Fibroblast of peridontal ligament (primary cell): Measurements from ENCODE around the gene CADPS.

Experiments
- DNase-seq: peaks from one replicate; pipeline ENCODE4 v3.0.0-alpha.2; 2010; ENCODE audit errors: extremely low read depth

The CADPS gene

GRCh38 chr3:62636235-62636826 lies 238.9 kb downstream of the CADPS start:
- DNase-seq = no peak

DNA sequence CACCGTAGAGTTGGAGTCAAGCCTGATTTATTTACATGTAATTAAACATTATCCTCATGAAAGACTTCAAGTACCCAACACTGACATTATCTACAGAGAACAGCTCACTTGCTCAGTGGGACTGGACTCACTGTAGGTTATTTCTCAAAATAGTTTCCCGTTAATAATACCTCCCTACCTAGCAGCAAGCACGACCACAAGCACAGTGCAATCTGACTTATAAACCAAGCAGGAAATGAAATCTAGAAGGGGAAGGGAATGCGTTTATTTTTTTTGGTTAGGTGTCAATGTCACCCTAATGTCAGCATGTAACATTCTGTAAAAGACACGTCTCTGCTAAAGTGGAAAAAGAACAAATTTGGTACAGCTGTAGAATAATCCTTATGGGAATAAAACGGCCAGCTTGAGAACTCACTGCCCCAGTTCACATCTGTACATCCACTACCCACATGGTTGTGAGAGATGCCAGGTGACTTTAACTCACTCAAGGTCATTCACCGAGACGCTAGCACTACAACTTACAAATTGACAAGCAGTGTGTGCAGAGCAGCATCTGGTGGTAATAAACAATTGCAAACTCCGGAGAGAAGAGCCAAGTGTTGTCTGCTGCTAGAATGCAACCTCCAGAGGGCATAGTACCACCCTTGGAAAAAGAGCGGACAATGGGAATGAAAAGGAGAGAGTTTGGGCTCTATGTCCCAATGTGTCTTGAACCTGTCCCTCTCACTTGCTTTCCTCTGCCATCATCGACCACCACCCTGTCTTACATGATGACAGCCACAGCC lies 242.5 kb downstream of the CADPS start:
- no peak for DNase-seq

GRCh38 chr3:62631488-62631887 lies 243.7 kb downstream of the CADPS start:
- no peak for DNase-seq

DNA sequence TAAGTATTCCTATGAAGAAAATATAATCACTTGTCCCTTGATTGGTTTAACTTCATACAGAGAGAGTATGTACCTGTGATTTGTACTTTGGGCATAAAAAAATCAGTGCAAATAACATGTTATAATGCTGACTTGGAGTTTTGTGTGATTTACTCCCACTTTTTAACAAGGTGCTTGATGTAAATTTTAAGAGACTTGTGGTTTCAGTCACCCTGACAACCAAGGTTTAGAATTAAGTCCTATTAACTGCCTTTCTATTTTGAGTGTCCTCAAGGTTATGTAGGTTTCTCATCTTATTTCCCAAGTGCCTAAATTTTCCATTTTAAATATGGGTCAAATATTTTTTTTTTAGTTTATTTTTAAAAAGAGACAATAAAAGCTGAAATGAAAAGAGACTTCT lies 244.6 kb downstream of the CADPS start:
- no peak for DNase-seq

GRCh38 chr3:62625268-62625667 lies 249.9 kb downstream of the CADPS start:
- no peak for DNase-seq

- DNase-seq = no peak
These were observed 251.0 kb downstream of the CADPS start for GRCh38 chr3:62624185-62624584.

GRCh38 chr3:62622553-62623174 lies 252.6 kb downstream of the CADPS start:
- peak; percentile 80 for DNase-seq

- no peak for DNase-seq
These were observed 253.3 kb downstream of the CADPS start for GRCh38 chr3:62621925-62622324.

DNA sequence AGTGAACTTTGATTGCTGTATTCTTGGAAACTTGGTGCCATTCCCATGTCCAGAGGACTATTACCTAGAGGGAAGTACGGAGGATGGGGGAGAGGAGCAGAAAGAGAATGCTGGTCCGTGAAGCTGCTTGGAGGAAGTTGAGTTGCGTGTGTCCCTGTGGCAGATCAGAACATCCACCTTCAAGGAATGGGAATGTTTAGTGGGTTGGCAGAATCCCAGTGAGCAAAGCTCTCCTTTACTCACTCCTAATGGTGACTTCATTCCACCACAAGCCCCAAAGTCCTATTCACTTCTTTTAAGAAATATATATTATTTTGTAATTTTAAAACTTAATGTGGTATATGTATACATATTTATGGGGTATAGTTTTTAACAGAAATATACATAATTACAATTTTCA lies 254.0 kb downstream of the CADPS start:
- no peak for DNase-seq

DNA sequence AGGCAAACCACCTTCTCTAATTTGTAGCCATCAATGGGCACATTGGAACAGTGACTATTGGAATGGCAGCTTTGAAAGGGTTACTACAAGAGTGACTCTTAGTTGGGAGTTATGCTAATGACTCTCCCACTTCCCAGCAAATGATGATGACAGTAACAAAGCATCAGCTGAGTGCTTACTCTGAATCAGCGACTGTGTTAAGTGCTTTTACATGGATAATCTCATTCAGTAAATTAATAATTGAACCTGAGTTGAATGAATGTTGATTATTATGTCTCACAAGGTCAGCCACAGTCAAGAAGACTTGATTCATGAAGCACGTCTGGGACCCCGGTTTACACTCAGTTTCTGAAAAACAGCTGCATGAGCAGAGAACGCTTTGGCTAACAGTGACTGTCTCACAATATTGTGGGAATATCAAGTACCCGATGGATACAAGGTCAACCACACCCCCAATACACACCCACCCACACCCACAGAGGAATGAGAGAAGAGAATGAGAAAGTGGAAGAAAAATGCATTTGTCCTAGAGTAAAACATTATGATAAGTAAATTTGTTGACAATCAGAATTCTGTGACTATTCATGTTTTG lies 259.9 kb downstream of the CADPS start:
- no peak for DNase-seq

DNA sequence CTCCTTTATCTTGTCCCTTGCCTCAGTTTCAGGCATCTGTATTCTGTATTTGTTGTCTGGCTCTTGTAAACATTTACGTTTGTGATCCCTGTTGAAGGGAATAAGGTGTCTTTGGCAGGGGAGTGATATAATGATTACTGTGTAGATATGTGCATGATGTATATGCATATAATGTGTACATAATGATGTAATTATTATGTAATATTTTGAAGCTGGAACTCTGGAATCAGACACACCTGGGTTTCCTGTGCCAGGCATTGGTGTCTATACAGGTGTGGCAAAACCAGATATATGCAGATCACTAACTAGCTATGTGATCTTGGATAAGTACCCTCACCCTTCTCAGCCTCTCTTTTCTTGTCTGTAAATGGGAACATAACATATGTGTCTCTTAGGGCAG lies 260.7 kb downstream of the CADPS start:
- DNase-seq = no peak

DNA sequence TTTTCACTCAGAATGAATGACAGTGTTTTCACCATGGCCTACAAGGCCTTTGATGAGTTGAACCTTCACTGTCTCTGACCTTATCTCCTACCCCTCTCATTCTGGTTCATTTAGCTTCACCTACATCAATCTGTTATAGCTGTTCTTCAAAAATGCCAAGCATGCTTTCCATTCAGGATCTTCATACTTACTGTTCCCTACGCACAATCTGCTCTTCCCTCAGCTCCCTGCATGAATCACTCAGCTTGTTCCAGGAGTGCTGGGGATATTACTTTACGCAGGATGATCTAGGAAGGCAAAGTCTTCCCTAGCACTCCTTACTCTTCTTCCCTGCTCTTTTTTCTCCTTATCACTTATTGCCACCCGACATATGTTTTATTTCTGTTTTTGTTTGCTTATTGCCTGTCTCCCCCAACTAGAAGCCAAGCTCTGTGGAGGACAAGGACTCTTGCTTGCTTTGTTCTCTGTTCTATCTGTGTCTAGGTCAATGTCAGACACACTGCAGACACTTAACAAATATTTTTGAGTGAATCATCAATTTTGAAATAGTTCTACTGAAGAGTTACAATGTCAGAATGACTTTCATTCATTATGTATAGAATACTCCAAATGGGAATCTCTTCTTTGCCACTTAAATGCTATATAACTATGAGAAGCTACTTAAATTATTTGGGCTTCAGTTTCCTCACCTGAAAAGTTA lies 263.5 kb downstream of the CADPS start:
- DNase-seq = no peak

DNA sequence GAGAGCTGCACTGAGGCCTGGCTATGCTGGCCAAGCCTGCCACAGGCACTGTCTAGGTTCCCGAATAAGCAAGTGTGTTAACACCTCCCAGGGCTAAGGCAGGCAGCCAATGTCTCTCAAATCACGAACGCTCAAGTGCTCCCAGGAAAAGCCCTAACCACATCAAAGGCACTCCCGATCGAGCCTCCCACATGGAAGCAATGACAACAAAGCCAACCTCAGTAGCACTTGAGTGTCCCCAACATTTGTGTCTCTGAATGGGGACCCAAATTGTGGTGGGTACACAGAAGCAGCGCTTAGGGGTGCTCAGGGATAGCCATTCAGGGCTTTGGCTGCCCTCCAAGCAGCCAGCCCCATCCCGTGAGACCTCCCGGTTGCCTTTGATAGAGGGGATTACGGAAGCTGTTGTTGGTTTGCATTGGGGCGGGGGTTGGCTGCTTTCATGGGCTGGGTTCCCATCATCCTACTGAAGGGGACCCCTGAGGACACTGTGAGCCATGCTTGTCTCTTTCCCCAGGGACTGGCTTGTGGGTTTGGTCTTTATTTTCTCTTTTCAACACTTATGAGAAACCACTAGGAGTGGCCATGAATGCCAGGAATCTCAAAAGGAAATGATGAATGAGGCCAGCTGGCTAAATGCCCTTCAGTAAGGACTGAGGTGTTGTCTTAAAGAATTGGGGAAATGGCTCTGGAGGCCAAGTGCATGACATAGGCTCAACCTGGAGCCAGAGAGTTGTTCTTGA lies 267.8 kb downstream of the CADPS start:
- DNase-seq = peak; percentile 56

DNA sequence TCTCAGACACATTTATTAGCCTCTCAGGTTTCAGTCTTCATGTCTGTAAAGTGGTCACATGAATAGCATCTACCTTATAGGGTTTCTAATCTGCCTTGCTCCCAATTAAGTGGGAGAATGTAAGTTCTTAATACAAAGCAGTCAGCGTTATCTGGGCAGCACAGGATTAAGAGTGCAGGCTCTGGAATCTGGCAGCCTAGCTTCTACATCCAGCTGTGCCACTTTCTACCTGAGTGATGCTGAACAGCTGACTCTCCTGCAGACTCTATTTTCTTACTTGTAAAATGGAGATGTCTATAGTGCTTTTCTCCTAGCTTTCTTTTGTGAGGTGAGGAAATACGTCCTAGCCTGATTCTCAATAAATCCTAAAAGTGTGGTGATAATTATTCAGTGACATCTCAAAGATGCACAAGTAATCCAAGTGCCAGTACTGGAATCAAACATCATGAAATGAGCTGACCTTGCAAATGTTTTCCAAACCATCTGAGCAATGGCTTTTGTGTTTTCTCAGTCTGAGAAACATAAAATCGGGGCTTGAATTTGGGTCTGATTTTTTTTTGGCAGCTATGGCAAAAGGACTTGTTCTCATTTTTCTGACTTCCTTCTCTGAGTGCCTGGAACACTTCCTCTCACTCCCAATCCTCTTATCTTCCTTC lies 269.7 kb downstream of the CADPS start:
- no peak for DNase-seq

- no peak for DNase-seq
These were observed 270.4 kb downstream of the CADPS start for GRCh38 chr3:62604751-62605351.

GRCh38 chr3:62604298-62604697 lies 270.9 kb downstream of the CADPS start:
- peak; percentile 88 for DNase-seq

DNA sequence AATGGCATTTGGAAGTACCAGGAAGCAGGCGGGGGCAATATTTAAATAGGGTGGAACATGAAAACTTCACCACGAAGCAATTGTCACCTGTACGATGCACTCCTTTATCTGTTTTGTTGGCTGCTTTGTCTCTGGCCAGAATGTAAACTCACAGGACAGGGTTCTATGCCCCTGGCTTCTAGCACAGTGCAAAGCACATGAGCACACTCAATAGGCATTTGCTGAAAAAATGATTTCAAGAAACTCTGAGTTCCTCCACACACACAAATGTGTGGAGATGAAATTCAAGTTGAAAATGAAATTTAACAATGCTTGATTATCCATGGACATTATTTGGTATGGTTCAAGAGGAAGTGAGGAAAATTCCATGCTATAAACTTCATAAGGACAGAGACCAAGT lies 272.2 kb downstream of the CADPS start:
- DNase-seq = no peak

GRCh38 chr3:62602129-62602770 lies 273.0 kb downstream of the CADPS start:
- DNase-seq = no peak

- peak; percentile 31 for DNase-seq
These were observed 273.8 kb downstream of the CADPS start for GRCh38 chr3:62601238-62602070.
